H1 (cell line): ENCODE results near the gene DKK1. TPM values are rescaled to one million over a fixed set of nuclear protein-coding genes. Genes with fewer than 3 reads are reported as not detected.

Source experiments
- CHD7 ChIP-seq: fragments of 300-600 bp; sonication (generic); IDR thresholded peaks from 2 replicates; pipeline ENCODE4 v1.7.1; 2012; ENCODE audit warnings: low read length, moderate library complexity, mild to moderate bottlenecking, inconsistent platforms; ENCODE audit not compliant: insufficient replicate concordance
- CTCF ChIP-seq, 3 experiments: IDR thresholded peaks; 1 replicate in 2 of 3; 2 replicates in 1 of 3; pipeline versions ENCODE4 v1.5.1 to v1.6.1; 2011; ENCODE audit warnings: low read length in 3 of 3, mild to moderate bottlenecking in 3 of 3, inconsistent platforms in 2 of 3, low read depth in 1 of 3, moderate library complexity in 1 of 3; ENCODE audit not compliant: insufficient read depth in 1 of 3; ENCODE audit errors: control extremely low read depth in 1 of 3
- KDM1A ChIP-seq: fragments of 200-600, 300-600 bp; sonication (generic); IDR thresholded peaks from 2 replicates; pipeline ENCODE4 v1.7.1; 2016; ENCODE audit warnings: mild to moderate bottlenecking, low read length, borderline replicate concordance
- NRF1 ChIP-seq: IDR thresholded peaks from 2 replicates; pipeline ENCODE4 v1.6.1; 2011; ENCODE audit warnings: mild to moderate bottlenecking, low read depth, low read length, improper control_type of control experiment
- POU5F1 ChIP-seq: IDR thresholded peaks from 2 replicates; pipeline ENCODE4 v1.6.1; 2011; ENCODE audit warnings: low read depth, mild to moderate bottlenecking, low read length, moderate library complexity
- RNF2 ChIP-seq: fragments of 200-900, 300-1000 bp; sonication (generic); IDR thresholded peaks from 2 replicates; pipeline ENCODE4 v1.7.1; 2016; ENCODE audit warnings: borderline replicate concordance, low read depth, mild to moderate bottlenecking, antibody characterized with exemption, low read length; ENCODE audit not compliant: poor library complexity, severe bottlenecking; ENCODE audit errors: missing control alignments
- SUZ12 ChIP-seq: fragments of 200-600 bp; sonication (generic); IDR thresholded peaks from 2 replicates; pipeline ENCODE4 v1.6.1; 2012; ENCODE audit warnings: mild to moderate bottlenecking, inconsistent platforms, low read length, moderate library complexity, mixed read lengths
- polyA plus RNA-seq, 7 experiments: library from polyadenylated mRNA; depleted of rRNA in 3 of 7; stranded (reverse) in 5 of 7; unstranded in 2 of 7; fragments of >200 nt in 5 of 7; fragments of 200-250 nt in 2 of 7; gene quantifications; 1 replicate in 5 of 7; 2 replicates in 1 of 7; 4 replicates in 1 of 7; pipeline versions ENCODE4 v1.2.1 to v1.2.3, GENCODE V29; 2011 to 2013; ENCODE audit warnings: missing spikeins in 2 of 7, mixed read lengths in 2 of 7
- total RNA-seq: library from RNA; stranded (reverse); fragmentation: NEBNext Ultra II Directional; extraction: Animal tissue kit (Norgen Biotek cat#: 25700); gene quantifications from 2 replicates; pipeline ENCODE4 v1.2.1, GENCODE V29; 2021
- TF ChIP-seq, protein P1 (sequence below): IDR thresholded peaks from 2 replicates; pipeline ENCODE4 v1.6.1; 2011; ENCODE audit warnings: low read depth, mild to moderate bottlenecking, low read length; ENCODE audit not compliant: insufficient read depth

The DKK1 gene
- total and polyA plus RNA-seq, 2 of the 8 experiments (the other 6 are each of a cell fraction or from before 2014, with no cell fraction given) = 0.36 to 0.61 TPM

DNA sequence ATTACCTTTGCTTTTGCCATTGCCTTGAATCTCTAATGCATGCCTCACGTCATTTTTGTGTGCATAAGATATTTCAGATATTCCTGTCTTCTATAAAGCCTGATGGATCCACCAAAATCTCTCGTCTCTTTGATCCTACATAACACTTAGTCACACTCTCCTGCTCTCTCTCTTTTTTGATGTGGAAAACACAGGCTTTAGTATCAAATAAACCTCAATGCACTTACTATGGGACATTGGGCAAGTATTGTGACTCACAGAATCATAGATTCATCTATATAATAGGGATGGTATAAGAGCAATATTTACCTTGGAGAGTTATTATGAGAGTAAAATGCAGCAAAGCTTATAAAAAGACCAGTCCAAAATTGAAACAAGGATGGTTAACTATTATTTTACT, 39.1 kb downstream of the DKK1 start (continued):
- TF ChIP-seq CHD7 (no peak), SUZ12 (no peak), NRF1 (no peak), RNF2 (no peak), CTCF (IDR thresholded peaks at IDR 0.05; ENCODE audit: control extremely low read depth in 1 of 3, insufficient read depth in 1 of 3, low read depth in 1 of 3, low read length in 3 of 3) (no peak), POU5F1 (no peak), KDM1A (no peak)
- TF ChIP-seq, protein P1, sequence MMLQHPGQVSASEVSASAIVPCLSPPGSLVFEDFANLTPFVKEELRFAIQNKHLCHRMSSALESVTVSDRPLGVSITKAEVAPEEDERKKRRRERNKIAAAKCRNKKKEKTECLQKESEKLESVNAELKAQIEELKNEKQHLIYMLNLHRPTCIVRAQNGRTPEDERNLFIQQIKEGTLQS = no peak
